HG02763 (cell line): ENCODE results near the gene SERPINA3.

Experiments used
- ATAC-seq: cut with Tn5 transposase; IDR thresholded peaks from one replicate; pipeline ENCODE4 v1.9.1; 2021; ENCODE audit warnings: mild to moderate bottlenecking, moderate library complexity; ENCODE audit not compliant: unreplicated experiment

SERPINA3 gene

DNA sequence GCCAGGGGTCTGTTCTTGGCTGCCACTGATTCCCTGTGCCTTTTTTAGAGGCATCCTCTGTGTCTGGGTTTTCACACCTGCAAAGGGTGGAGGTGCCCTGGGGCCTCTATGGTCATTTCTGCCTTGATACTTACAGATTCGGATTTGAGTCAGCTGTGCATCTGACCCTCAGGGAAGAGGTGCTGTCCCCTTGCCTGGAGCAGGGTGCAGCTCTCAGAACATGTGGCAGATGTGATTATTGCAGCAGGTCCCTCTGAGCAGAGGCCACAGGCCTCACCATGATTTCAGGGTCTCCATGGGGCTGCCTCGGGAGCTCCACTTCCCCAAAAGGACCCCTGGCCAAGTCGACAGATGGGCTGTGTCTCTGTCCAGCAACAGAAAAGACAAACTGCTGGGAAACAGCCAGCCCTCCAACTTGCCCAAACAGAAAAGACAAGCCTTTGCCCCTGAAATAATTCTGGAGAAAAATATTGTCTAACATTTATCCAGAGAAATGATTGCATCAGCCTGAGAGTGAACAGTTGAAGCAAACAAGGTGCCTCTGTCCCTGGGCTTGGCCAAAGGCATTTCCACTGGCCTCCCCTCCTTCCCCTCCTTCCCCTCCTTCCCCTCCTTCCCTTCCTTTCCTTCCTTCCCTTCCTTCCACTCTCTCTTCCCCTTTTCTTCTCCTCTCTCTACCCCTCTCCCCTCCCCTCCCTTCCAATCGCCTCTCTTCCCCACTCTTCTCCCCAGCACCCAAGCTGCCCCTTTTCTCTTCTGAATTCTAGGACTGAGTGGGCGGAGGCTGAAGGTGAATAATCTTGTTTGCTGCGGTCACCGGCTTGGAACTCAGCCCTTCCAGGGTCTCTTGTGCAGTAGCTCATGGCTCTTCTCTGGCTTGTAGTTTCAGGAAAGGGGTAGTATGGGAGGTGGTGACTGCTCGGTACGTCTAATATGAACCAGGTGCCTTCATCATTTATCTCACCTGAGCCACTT, 676 bp downstream of the SERPINA3 start:
- no peak for ATAC-seq

GRCh38 chr14:94613720-94614644, 1.8 kb downstream of the SERPINA3 start:
- ATAC-seq: no peak

DNA sequence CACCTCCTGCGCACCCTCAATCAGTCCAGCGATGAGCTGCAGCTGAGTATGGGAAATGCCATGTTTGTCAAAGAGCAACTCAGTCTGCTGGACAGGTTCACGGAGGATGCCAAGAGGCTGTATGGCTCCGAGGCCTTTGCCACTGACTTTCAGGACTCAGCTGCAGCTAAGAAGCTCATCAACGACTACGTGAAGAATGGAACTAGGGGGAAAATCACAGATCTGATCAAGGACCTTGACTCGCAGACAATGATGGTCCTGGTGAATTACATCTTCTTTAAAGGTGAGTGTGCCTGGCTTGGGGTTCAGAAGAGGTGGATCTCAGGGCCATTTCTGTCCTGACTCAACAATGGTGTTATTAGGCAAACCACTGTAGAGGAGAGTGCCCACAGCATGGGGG, 2.6 kb downstream of the SERPINA3 start:
- ATAC-seq: no peak

- ATAC-seq: no peak
These were observed 3.1 kb downstream of the SERPINA3 start for GRCh38 chr14:94615254-94615653.

DNA sequence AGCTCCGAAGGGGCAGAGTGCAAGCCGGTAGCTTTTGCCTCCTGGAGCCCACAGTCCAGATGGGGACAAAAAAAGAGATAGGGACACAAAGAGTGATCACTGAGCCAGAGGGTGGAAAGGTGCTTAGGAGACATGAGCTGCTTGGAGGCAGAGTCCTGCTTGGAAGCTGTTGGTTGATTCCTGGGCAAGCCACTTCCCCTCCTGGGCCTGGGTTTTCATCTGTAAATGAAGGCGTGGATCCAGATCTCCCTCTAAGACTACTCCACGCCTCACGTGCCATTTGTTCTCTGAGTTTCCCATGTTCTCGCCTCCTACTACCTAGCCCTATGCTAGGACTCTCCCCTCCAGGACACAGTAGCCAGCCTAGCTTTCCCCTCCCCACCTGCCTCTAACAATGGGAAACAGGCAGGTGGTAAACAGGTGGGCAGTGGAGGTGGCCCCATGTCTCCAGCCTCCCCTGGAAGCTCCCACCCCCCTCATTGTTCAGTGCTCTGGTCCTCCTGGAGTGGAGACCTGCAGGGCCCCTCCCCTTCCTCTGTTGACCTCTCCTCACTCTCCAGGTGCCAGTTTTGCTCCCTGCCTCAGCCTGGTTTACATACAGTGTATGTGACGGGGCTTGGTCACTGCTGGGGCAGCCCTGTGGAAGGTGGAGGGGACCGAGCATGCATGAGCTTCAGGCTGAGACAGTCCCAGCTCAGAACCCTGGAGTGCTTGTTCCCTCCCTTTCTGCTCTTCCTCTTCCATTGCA, 3.8 kb downstream of the SERPINA3 start:
- no peak for ATAC-seq

DNA sequence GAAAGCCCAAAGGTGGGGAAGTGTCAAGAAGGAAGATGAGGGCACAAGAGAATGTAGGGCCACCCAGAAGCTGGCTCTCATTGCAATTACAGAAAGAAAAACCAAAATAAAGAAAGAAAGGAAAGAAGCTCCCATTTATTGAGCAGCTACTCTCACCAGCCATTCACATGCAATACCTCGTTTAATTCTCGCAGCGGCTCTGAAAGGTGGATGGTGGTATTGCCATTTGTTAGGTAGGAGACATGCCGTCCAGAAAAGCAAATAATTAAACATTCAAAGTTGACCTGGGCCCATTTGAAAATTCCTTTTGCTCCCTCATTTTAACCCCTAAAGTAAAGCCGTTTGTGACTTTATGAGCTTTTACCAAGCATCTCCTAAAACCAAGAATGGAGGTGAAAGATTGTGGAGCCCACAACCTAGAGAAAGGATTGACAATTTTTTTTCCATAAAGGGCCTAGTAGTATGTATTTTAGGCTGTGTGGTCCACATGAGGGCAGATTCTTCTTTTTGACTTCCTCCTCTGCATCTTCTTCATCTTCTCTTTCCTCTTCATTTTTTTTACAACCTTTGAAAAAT, 5.3 kb downstream of the SERPINA3 start:
- ATAC-seq: no peak

- ATAC-seq: no peak
These were observed 6.0 kb downstream of the SERPINA3 start for GRCh38 chr14:94617988-94618822.

- no peak for ATAC-seq
These were observed 7.1 kb downstream of the SERPINA3 start for GRCh38 chr14:94619297-94619696.

DNA sequence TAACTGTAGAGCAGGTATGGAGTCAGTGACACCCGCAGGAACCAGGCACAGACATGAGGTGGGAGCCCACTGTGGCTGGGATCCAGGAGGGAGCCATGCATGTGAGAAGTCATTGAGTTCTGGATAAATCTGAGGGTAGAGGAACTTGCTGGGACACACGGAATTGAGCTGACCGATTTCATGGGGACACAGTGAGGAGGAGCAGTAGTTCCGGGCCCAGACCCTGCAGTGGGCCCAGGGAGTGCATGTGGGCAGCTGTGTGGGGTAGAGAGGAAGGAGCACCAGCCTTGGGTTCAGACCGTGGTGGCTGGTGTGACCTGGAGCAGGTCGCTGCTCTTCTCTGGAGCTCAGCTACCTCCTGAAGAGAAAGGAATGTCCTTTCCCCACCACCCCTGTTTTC, 8.4 kb downstream of the SERPINA3 start:
- ATAC-seq: no peak

- ATAC-seq: no peak
These were observed 9.4 kb downstream of the SERPINA3 start for GRCh38 chr14:94621358-94622134.

GRCh38 chr14:94622653-94623421, 10.6 kb downstream of the SERPINA3 start:
- ATAC-seq: no peak

GRCh38 chr14:94623422-94623809, 11.2 kb downstream of the SERPINA3 start:
- ATAC-seq: no peak

DNA sequence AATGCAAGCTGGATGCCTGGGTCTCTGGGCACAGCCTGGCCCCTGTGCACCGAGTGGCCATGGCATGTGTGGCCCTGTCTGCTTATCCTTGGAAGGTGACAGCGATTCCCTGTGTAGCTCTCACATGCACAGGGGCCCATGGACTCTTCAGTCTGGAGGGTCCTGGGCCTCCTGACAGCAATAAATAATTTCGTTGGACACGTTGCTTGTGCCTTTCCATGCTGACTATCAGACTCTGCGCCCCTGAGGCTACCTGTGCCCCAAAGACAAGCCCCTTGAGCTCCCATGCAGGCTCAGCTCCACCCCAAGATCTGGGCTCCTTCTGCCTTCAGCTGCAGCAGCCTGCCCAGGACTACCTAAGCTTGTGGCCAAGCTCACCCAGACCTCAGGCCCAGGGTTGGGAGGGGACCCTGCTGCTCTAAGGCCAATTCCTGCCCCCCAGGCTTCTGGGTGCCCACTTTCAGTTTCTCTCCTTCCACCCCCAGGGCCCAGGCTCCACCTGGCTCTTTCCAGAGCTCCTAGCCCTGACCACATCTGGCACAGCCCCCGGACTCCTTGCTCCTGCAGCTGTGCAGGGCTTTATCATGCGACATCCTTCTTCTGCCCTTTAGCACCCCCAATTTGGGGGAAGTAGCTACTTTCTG, 11.8 kb downstream of the SERPINA3 start:
- no peak for ATAC-seq

- ATAC-seq: no peak
These were observed 12.6 kb downstream of the SERPINA3 start for GRCh38 chr14:94624537-94625352.

DNA sequence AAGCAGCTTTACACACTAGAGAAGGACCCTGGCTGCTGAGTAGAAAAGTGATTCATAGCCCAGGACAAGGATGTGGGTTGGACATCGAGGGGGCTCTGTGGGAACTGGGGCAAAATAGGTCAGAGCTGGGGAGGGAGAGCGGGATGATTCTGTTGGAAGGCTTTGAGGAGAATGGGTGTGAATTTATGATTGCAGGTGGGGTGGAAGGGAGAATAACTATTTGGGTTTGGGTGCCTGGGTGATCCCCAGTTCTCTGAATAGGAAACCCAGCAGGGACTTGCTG, 13.1 kb downstream of the SERPINA3 start:
- no peak for ATAC-seq

- no peak for ATAC-seq
These were observed 16.4 kb downstream of the SERPINA3 start for GRCh38 chr14:94628578-94628977.

GRCh38 chr14:94630396-94630795, 18.2 kb downstream of the SERPINA3 start:
- ATAC-seq: no peak
